GM21447 (cell line): Measurements from ENCODE around the gene MCM7.

Experiments used
- ATAC-seq: cut with Tn5 transposase; IDR thresholded peaks from one replicate; pipeline ENCODE4 v1.9.1; 2021; ENCODE audit not compliant: unreplicated experiment

Gene MCM7

GRCh38 chr7:100098913-100099312, 2.3 kb downstream of the MCM7 start:
- no peak for ATAC-seq

GRCh38 chr7:100095704-100096103, 5.5 kb downstream of the MCM7 start:
- ATAC-seq, result no peak

- no peak for ATAC-seq
Observed at GRCh38 chr7:100095289-100095688, 5.9 kb downstream of the MCM7 start.

GRCh38 chr7:100093925-100094486, 7.2 kb downstream of the MCM7 start:
- ATAC-seq, result no peak

- no peak for ATAC-seq
Observed at GRCh38 chr7:100093498-100093897, 7.7 kb downstream of the MCM7 start.

GRCh38 chr7:100093054-100093453, 8.1 kb downstream of the MCM7 start:
- no peak for ATAC-seq

- ATAC-seq, result no peak
Observed at GRCh38 chr7:100091411-100092181, 9.6 kb downstream of the MCM7 start.

- ATAC-seq, result no peak
Observed at GRCh38 chr7:100090527-100091410, 10.4 kb downstream of the MCM7 start.

GRCh38 chr7:100089458-100090196, 11.6 kb downstream of the MCM7 start:
- no peak for ATAC-seq

- ATAC-seq, result peak; percentile 52
Observed at GRCh38 chr7:100088621-100089457, 12.4 kb downstream of the MCM7 start, which contains the start of gene COPS6. COPS6 (plus strand) TSS chr7:100088969; CDS start chr7:100088991, 22 bp downstream.

- no peak for ATAC-seq
Observed at GRCh38 chr7:100088095-100088620, 13.0 kb downstream of the MCM7 start.

GRCh38 chr7:100087055-100087750, 14.0 kb downstream of the MCM7 start:
- no peak for ATAC-seq

- no peak for ATAC-seq
Observed at GRCh38 chr7:100085515-100085914, 15.7 kb downstream of the MCM7 start.

GRCh38 chr7:100082978-100083377, 18.2 kb downstream of the MCM7 start:
- no peak for ATAC-seq

GRCh38 chr7:100081535-100082102, 19.6 kb downstream of the MCM7 start, which contains the start of gene ZNF3:
ZNF3 (minus strand) TSS chr7:100081723; CDS start chr7:100077357, 4,366 bp downstream.
- peak; percentile 86 for ATAC-seq

- peak; percentile 10 for ATAC-seq
Observed at GRCh38 chr7:100080907-100081534, 20.2 kb downstream of the MCM7 start.

GRCh38 chr7:100079024-100079560, 22.1 kb downstream of the MCM7 start:
- no peak for ATAC-seq

GRCh38 chr7:100077205-100077604, 24.0 kb downstream of the MCM7 start:
- no peak for ATAC-seq
